Kidney epithelial cell (primary cell): ENCODE measurements around the gene CACNA1S. TPM values are rescaled to one million over a fixed set of nuclear protein-coding genes. Genes with fewer than 3 reads are reported as not detected.

Experiments used
- DNase-seq: peaks from one replicate; pipeline ENCODE4 v3.0.0-alpha.2; 2010; ENCODE audit warnings: low read depth
- H3K27me3 ChIP-seq: 2 replicates; pipeline ENCODE4 v1.6.0; 2011; ENCODE audit warnings: low read length; ENCODE audit not compliant: control insufficient read depth, insufficient read depth
- H3K36me3 ChIP-seq: 2 replicates; pipeline ENCODE4 v1.5.1; 2011; ENCODE audit warnings: low read length; ENCODE audit not compliant: control insufficient read depth, insufficient read depth
- H3K4me3 ChIP-seq: 2 replicates; pipeline ENCODE4 v1.5.1; 2011; ENCODE audit warnings: low read depth, mild to moderate bottlenecking, control low read depth, low read length
- CTCF ChIP-seq: IDR thresholded peaks from 2 replicates; pipeline ENCODE4 v1.5.1; 2011; ENCODE audit warnings: mild to moderate bottlenecking, moderate library complexity, low read length, control low read depth, inconsistent platforms; ENCODE audit not compliant: insufficient read depth, poor library complexity, severe bottlenecking
- total RNA-seq: library from RNA; depleted of rRNA; stranded (reverse); fragments of >200 nt; gene quantifications from 2 replicates; pipeline ENCODE4 v1.2.3, GENCODE V29; 2015

CACNA1S gene
- total RNA-seq, 1 donor from 2014 or later = not detected

GRCh38 chr1:201020040-201020591, 92.1 kb downstream of the CACNA1S start:
- TF ChIP-seq CTCF = no peak
- no peak for DNase-seq
- Histone ChIP-seq H3K27me3 (no peaks in the 10 kb centered on the region), H3K4me3 (no peak overlapping the region), H3K36me3 (no peaks in the 10 kb centered on the region)

GRCh38 chr1:201019321-201019977, 92.8 kb downstream of the CACNA1S start:
- Histone ChIP-seq H3K4me3 (no peak overlapping the region), H3K27me3 (no peaks in the 10 kb centered on the region), H3K36me3 (no peaks in the 10 kb centered on the region)
- no peak for TF ChIP-seq CTCF
- DNase-seq = no peak

GRCh38 chr1:201017828-201018163, 94.4 kb downstream of the CACNA1S start:
- no peaks in the 10 kb centered on the region for H3K36me3 ChIP-seq
- H3K27me3 ChIP-seq = no peaks in the 10 kb centered on the region
- DNase-seq = no peak
- H3K4me3 ChIP-seq = no peak overlapping the region
- TF ChIP-seq CTCF = no peak

GRCh38 chr1:201016943-201017827, 95.0 kb downstream of the CACNA1S start:
- Histone ChIP-seq H3K36me3 (no peaks in the 10 kb centered on the region), H3K4me3 (no peak overlapping the region), H3K27me3 (no peaks in the 10 kb centered on the region)
- no peak for TF ChIP-seq CTCF
- DNase-seq = no peak

GRCh38 chr1:201016211-201016651, 96.0 kb downstream of the CACNA1S start:
- H3K4me3 ChIP-seq = no peak overlapping the region
- DNase-seq = no peak
- H3K27me3 ChIP-seq = no peaks in the 10 kb centered on the region
- no peaks in the 10 kb centered on the region for H3K36me3 ChIP-seq
- no peak for TF ChIP-seq CTCF
